Hematopoietic multipotent progenitor cell treated with erythropoietin and hydrocortisone succinate and interleukin-3 and kit ligand, for 17 days (in vitro differentiated cells): Measurements from ENCODE around the gene TLCD3A.
"Not testable (repeated sequence)": the region's sequence is repeated elsewhere in the genome, so short reads cannot be mapped to it uniquely, and the experiment has no call there.

Experiments used
- DNase-seq: peaks from one replicate; pipeline ENCODE4 v3.0.0-alpha.2; 2015; ENCODE audit warnings: low spot score

Gene TLCD3A

DNA sequence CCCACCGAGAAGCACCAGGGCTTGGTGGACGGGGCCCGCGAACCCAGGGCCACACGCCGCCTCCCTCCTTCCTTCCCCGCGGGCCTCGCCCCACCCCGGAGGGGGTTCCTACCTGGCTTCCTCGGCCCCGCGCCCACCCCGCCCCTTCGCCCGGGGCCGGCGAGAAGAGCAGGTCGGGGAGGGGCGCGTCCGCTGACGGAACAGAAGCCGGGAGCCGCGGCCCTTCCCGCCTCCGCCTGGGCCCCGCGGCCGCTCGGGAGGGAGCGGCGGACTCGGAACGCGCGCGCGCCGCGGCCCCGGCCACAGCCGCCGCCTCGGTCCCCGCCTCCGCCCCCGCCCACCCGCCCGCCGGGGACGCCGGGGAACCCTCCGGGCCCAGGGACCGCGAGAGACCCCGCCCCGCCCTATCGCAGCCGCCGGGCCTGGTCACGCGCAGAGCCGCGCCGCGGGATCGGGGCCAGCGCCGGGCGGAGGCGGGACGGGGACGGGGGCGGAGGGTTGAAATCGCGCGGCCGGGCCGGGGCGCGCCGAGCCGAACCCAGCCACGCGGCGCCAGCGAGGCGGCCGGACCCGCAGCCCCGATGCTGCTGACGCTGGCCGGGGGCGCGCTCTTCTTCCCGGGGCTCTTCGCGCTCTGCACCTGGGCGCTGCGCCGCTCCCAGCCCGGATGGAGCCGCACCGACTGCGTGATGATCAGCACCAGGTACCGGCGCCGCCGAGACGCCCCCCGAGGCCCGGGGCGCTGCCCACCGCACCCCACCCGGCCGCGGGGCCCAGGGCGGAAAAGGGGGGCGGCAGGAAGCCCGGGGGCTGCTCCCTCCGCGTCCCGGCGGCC is at the start of gene TLCD3A:
Gene TLCD3A (plus strand): TSS at position 530 of the 835 bp plus-strand sequence. CDS start 52 bp downstream, at position 582.
- DNase-seq = peak; percentile 33

DNA sequence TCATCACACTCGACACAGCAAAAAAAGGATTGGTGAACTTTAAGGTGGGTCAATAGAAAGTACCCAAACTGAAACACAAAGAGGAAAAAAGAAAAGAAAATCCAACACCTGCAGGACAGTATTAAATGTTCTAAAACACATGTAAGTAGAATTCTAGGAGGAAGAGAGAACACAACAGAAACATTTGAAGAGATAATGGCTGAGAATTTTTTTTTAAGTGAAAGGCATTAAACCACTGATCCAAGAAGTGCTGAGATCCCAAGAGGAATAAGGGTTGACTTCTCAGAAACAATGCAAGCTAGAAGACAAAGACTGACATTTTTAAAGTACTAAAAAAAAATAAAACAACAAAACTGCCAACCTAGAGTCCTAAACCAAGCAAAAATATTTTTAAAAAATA is 49.4 kb upstream of the TLCD3A start:
- no peak for DNase-seq

DNA sequence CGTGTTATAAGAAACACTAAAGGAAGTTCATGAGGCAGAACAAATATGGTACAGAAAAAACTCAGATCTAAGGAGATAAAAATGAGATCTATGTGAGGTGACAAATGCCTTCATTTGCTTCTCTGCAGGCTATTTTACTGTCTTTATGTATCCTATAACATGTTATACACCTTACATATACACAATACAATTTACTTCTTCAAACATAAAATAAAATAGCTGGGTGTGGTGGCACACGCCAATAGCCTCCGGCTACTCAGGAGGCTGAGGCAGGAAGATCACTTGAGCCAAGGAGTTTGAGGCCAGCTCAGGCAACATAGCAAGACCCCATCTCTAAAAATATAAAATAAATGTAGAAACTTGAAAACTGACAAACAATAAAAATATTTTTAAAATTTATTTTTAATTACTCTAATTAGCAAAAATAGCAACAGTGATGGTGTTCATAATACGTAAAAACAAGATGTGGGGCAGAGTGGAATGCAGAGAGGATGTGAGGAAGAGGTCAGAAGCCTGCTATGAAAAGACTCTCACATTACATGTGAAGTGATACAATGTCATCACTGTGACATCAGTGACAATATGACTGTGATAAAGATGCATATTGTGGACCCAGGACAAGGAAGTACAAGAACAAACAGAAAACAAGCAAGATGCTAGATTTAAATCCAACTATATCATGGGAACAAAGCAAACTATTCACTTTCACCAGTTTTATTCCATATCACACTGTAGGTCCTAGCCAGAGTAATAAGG is 48.7 kb upstream of the TLCD3A start:
- DNase-seq = no peak

DNA sequence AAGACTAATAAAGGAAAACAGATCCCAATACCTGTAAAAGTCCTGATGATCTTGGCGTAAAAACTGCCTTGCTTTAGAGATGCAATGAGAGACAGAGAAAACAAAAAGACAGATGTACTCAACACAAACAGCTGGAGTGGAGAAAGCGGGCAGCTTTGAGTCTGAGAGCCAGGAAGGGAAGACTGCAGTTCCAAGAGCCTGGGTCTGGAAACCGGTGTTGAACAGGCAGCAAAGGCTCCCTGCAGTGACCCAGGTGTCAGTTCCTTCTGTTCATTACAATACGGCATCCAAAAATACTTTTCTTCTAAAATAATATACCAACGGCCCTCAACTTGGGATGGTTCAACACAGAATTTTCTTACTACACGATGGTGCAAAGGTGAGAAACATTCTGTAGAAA is 47.4 kb upstream of the TLCD3A start:
- DNase-seq = no peak

DNA sequence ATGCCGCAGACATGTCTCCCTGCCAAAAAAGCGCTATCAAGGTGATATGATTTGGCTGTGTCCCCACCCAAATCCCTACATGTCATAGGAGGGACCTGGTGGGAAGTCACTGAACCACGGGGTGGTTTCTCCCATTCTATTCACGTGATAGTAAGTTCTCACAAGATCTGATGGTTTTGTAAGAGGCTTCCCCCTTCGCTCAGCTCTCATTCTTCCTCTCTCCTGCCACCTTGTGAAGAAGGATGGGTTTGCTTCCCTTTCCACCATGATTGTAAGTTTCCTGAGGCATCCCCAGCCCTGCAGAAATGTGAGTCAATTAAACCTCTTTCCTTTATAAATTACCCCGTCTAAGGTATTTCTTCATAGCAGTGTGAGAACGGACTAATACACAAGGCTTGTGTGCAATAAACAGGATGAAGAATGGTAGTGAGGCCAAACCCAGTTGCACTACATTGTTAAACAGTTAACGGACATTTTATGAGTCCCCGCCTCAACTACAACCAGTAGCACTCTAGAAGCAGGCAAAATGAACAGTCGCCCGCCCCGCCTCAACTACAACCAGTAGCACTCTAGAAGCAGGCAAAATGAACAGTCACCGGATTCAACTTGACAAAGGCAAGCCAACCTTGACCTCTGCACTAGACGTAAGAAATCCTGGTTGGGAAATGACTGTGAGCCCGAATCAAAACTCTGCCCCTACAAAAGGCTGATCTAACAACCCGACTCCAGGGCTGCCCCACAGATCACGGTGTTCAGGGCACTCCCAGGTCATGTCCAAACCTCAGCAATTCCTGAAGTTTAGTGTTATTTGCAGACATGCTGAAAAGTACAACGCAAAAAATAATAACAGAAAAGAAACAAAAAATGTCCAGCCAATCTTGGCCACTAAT is 44.1 kb upstream of the TLCD3A start:
- peak; percentile 19 for DNase-seq

DNA sequence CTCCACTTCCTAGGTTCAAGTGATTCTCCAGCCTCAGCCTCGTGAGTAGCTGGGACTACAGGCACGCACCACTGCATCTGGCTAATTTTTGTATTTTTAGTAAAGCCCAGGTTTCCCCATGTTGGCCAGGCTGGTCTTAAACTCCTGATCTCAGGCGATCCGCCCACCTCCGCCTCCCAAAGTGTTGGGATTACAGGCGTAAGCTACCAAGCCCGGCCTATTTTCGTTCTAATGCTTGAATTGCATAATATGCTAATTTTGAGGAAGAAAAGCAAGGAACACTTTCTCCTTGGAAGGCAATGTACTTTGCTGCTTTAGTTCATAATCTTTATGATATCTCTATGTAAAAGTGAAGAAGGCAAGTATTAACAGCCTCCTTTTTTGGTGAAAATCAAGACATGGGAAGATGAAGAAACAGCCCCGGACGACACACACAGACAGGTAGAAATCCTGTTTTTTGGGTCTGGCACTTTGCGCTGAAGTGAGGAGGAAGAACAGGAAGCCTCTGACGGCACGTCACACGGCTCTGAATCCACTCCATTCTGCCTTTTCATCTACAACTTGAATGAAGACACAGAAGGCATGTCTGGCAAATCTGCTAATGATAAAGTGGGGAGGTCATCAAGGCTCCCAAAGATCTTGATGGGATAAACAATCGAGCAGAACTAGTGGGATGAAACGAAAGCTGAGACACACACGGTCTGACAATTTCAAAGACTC is 42.7 kb upstream of the TLCD3A start:
- no peak for DNase-seq

DNA sequence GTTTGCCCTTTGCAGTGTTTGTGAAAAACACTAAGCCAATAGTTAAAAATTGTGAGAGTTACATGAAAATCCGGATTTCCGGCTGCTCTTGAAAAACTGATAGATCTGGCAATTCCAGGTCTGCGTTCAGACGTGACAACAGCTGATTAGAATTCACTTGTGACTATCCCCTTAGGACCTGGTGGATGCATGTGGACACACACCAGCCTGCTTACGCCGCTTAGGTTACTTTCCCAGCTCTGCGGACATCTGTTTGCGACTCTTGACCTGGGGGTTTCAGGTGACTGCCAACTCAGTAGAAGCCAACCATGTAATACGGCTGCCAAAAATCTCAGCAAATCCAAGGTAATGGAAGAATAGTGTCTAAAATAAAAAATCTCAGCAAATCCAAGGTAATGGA is 42.0 kb upstream of the TLCD3A start:
- no peak for DNase-seq

DNA sequence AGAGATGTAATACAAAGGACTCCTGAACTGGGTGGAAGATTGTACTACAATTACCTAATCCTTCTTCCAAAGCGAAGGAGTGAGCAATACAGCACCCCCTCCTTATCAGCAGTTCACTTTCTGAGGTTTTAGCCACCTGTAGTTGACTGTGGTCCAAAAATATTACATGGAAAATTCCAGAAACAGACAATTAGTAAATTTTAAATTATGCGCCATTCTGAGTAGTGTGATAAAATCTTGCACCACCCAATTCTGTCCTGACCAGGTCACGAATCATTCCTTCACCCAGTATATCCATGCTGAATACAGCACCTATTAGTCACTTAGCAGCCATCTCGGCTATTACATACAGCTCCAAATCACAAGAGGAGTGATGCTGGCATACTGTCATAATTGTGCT is 41.0 kb upstream of the TLCD3A start:
- DNase-seq = no peak

DNA sequence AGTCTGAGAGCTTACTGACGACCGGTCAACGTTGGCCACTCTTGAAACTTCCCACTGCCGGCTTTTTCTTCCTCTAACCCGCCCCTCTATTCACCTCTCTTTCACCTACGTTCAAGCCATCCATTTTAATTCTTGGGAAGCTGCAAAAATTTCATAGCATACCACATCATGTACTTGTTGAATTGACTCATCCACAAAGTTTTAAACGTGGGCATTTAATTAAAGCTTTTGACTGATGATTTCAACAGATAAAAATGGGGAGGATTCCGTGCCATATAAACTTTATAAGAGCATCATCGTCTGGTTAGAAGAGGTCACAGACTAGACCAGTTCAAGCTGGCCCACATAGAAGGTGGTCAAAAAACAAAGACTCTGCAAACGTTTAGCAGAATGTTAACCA is 40.3 kb upstream of the TLCD3A start:
- no peak for DNase-seq

DNA sequence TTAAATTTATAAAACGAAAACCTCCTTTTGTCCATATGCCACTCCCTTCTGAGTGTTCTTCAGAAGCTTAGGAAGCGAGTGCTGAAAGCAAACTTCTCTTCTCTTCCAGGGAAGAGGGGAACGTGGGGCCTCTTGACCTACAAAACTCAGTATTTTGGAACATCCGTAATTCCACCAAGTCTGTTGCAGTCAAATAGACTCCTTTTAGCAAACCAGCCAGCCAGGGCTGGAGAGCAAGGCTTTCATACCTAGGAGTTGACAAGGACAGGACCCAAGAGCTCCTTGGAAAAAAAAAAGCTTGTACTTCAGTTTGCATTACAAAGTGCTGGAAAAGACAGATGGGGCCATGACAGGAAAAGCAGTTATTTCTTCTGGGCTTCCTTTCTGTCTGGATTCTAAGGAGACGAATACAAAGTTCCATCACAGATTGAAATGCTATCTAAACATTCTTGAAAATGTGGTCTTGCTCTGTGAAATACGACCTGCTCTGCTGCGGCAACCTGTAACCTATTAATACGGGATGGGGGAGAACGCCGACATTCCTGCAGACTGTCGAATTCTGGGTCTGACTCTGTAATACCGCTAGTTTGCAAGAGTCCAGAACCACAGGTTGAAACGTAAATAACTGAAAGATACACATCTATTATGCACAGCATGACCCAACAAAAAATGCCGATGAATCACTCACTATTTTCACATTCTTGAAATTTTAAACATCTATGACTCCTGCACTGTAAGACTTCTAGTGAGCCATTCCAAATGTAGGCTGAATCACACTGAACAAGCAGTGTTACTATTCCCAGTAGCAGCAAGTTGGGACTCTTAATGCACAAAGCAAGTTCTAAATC is 38.4 kb upstream of the TLCD3A start:
- no peak for DNase-seq

DNA sequence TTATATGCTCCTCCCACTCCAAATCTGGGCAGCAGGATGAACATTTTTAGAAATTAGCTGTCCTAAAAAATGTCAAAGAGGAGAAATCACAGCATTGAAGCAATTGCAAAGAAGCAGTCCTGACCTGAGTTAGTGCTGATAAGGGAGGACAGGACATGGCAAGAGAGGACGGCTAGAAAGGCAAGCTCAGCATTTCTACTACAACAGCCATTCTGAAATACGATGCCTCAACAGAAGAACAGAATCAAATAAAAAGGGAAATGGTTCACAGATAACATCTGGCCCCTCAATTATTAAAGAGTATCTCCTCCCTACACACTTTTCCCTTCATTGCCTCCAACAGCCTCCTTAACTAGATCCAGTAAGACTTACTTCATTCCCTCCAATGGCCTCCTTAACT is 36.0 kb upstream of the TLCD3A start:
- no peak for DNase-seq

DNA sequence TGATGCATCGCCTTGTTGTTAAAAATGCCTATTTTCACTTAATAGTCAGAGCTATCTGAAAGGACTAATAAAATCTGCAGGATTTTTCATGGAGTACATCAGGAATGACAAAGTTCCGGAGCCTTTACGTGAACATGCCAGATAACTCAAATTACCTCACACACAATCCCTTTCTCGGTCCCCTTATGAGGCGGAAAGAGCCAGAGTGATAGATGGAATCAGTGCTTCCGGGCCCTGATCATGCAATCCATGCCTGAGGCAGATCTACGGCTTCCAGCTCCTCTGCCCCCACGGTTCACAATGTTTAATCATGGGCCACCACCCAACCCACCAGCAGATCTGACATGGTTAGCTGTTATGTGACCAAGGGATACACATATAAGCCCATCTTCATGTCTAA is 34.7 kb upstream of the TLCD3A start:
- no peak for DNase-seq

DNA sequence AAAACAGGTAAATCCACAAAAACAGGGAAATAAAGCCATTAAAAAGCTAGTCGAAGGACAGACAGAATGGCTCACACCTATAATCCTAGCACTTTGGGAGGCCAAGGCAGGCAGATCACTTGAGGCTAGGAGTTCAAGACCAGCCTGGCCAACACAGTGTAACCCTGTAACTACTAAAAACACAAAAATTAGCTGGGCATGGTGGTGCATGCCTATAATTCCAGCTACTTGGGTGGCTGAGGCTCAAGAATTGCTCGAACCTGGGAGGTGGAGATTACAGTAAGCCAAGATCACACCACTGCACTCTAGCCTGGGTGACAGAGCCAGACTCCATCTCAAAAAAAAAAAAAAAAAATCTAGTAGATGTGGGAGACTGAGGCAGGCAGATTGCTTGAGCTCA is 34.3 kb upstream of the TLCD3A start:
- DNase-seq = not testable (repeated sequence)

DNA sequence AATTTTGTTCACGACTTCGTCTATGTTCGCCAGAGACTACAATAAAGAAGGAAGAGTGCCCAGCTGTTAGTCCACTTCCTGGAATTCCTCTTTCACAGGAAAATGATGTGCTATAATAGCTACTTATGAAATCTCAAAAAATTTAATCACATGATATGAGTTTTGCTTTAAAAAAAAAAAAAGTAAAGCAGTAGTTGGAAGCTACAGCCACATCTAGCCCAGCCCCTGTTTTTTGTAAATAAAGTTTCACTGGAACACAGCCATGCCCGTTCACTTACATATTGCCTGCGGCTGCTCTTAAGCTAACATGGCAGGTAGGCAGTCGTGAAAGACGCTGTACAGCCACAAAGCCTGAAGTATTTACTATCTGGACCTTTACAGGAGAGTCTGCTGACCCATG is 33.1 kb upstream of the TLCD3A start:
- no peak for DNase-seq

DNA sequence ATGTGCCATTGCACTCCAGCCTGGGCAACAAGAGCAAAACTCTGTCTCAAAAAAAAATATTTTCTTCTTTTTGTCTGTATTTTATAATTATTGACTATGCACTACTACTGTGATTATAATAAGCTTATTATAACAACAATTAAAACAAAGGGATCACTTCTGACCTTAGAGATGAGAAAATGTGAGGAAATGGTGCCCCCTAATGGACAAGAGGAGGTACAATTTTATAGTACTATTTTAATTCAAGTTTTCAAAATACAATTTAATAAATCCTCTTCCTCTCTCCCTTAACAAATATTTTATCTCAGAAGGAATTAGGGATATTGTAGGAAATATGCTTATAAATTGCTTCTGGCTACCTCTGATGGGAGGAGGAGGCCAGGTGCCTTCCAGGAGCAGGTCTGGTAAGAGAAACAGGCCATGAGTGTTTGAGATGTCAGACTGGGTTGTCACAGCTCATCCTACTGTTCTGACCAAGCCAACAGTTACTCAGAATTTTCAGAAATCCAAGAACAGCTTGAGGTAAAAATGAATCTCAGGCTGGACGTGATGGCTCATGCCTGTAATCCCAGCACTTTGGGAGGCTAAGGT is 31.8 kb upstream of the TLCD3A start:
- DNase-seq = peak; percentile 66

DNA sequence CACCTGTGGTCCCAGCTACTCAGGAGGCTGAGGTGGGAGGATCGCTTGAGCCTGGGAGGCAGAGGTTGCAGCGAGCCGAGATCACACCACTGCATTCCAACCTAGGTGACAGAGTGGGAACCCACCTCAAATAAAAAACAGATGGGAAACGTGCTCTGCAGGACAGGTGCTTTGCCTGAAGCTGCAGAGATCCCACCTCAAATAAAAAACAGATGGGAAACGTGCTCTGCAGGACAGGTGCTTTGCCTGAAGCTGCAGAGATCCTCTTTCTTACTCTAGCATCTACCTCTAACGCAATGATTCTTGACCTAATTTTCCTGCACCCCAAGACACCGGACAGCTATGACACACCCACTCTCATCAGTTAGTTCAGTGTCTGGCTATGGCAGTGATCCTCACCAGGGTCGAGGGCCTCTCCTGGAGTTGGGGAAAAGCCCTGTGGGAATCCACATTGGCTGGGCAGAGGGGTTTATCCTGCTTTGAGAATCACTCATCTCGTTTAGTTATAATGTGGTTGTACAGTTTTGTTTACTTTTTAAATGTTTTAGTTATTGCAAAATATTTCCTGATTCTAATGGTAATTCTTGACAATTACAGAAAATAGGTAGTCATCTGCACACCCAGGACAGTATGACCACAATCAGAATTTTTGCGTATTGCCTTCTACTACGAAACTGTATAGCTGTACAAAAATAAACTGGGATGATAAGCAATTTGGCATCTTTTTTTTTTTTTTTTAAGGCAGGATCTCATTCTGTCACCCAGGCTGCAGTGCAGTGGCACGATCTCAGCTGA is 29.1 kb upstream of the TLCD3A start:
- no peak for DNase-seq

DNA sequence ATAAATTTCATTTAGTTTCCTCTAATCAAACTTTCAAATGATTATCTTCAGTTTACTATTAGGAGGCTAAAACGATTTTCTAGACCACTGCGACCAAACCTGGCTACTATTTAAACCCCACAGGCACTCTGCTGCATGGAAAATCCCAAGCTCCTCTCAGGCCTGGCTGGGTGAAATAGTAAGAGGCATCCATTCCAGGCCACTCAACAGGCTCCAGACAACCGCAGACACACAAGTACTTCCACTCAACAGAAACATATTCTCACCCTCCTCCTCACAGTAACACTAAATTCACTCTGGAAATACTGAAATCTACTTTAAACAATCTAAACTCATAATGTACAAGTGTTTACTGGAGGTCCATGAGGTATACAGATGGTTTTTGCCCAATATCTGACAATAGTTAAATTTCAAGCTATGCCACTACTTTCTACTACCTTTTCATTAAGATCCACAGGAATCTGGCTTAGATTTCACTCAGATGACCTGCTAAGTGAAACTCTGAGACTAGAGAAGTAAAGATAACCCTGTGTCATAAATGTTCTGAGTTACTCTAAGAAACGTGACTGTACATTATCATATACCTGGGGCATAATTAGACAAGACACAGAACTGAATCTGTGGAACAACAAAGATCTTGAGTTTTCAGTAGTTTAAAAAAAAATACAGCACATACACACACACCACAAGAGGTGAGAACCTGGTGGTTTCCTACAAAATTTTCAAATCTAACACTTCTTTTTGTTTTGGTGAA is 28.1 kb upstream of the TLCD3A start:
- no peak for DNase-seq

DNA sequence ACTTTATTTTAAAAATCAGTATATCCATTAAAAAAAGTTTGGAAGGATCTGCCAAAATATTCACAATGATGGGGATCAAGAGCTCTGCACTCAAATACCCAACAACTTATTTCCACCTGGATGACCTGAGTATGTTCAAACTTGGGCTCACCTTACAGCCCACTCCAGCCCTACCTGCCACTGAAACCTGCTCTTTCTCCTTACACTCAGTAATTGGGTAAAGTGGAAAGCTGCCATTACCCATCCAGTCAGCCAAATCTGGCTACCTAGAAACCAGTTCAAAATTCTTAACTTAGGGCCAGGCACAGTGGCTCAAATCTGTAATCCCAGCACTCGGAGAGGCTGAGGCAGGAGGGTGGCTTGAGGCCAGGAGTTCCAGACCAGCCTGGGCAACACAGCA is 27.4 kb upstream of the TLCD3A start:
- DNase-seq = no peak

DNA sequence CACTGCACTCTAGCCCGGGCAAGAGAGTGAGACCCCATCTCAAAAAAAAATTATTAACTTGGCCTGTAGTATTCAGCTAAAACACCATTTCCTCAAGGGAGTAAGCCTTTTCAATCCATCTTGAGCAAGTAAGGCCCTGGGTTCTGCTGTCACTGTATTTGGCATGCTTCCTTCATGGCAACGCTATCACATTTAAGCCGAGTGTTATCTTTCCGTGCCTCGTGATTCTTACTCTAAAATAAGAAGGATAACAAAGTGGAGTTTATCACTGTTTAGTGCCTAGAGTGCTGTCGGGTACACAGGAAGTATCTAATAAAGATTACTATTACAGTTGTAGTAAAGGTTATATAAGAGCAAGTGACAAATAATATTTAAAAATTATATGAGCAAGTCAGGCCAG is 26.5 kb upstream of the TLCD3A start:
- DNase-seq = peak; percentile 32
